Cardiac muscle cell (in vitro differentiated cells and primary cell): Measurements from ENCODE around the gene RAE1. TPM values are rescaled to one million over a fixed set of nuclear protein-coding genes. Genes with fewer than 3 reads are reported as not detected.

Experiments
- DNase-seq, 2 donors: peaks; one replicate each; pipeline versions ENCODE4 v3.0.0 to v3.0.0-alpha.2; 2010 to 2017; ENCODE audit warnings: low read depth in 1 of 2, low spot score in 1 of 2
- H3K27ac ChIP-seq: fragments of 200-600 bp; sonication (generic); 2 replicates; pipeline ENCODE4 v1.5.1; 2016
- H3K27me3 ChIP-seq: fragments of 200-600 bp; sonication (generic); 2 replicates; pipeline ENCODE4 v1.6.0; 2016; ENCODE audit warnings: control low read depth
- H3K36me3 ChIP-seq: fragments of 200-600 bp; sonication (generic); 2 replicates; pipeline ENCODE4 v1.5.1; 2016; ENCODE audit warnings: control low read depth
- H3K4me1 ChIP-seq: fragments of 200-600 bp; sonication (generic); 2 replicates; pipeline ENCODE4 v1.8.1; 2017; ENCODE audit warnings: low read depth, mild to moderate bottlenecking, mixed run types
- H3K4me3 ChIP-seq: fragments of 200-600 bp; sonication (generic); 2 replicates; pipeline ENCODE4 v1.5.1; 2016; ENCODE audit warnings: mild to moderate bottlenecking
- H3K9me3 ChIP-seq: fragments of 200-600 bp; sonication (generic); 2 replicates; pipeline ENCODE4 v1.5.1; 2017; ENCODE audit warnings: low read depth, mild to moderate bottlenecking, control low read depth
- polyA plus RNA-seq: library from polyadenylated mRNA; unstranded; fragments of >200 nt; fragmentation: Nextera tagmentation; extraction: Ambion mirVana; gene quantifications from 2 replicates; pipeline ENCODE4 v1.2.1, GENCODE V29; 2016
- total RNA-seq: library from RNA; depleted of rRNA; stranded (reverse); fragments of >200 nt; gene quantifications from 2 replicates; pipeline ENCODE4 v1.2.3, GENCODE V29; 2016
- TF ChIP-seq, protein P1 (sequence below): IDR thresholded peaks from 2 replicates; pipeline ENCODE4 v1.5.1; 2012; ENCODE audit warnings: low read depth, mild to moderate bottlenecking, low read length

The RAE1 gene
- total and polyA plus RNA-seq, 2 experiments from 2014 or later = 34.2 to 72.4 TPM

DNA sequence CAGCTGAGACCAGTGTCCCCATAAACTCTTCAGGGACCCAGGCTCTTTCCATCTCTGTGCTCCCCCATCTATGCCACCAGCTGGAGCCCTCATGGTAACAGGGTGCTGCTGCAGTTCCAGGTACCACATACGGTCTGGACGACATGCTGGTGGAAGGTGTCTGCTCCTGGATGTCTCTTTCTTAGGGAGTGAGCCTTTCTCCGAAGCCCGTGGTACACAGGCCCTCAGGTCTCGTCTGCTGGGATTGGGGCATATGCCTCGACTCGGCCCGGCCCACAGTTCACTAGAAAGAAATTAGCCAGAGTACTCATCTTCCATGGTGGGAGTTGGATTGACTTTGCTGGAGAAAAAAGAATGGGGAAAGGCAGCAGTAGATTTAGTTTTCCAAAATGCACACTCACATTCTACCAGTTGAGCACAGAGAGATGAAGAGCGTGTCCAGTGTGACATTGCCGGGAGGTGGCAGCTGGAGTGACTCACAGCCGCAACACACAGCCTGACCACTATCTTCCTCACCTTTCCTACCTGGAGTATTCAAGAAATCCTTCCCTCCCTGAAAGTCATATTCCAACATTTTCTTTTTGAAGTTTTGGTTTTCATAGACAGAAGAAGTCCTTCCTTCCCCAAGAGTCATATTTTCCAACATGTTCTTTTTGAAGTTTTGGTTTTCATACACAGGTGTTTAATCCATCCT, 40.1 kb upstream of the RAE1 start:
- TF ChIP-seq, protein P1, sequence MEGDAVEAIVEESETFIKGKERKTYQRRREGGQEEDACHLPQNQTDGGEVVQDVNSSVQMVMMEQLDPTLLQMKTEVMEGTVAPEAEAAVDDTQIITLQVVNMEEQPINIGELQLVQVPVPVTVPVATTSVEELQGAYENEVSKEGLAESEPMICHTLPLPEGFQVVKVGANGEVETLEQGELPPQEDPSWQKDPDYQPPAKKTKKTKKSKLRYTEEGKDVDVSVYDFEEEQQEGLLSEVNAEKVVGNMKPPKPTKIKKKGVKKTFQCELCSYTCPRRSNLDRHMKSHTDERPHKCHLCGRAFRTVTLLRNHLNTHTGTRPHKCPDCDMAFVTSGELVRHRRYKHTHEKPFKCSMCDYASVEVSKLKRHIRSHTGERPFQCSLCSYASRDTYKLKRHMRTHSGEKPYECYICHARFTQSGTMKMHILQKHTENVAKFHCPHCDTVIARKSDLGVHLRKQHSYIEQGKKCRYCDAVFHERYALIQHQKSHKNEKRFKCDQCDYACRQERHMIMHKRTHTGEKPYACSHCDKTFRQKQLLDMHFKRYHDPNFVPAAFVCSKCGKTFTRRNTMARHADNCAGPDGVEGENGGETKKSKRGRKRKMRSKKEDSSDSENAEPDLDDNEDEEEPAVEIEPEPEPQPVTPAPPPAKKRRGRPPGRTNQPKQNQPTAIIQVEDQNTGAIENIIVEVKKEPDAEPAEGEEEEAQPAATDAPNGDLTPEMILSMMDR = no peak
- Histone ChIP-seq H3K4me1 (no peaks in the 10 kb centered on the region), H3K9me3 (no peaks in the 10 kb centered on the region), H3K27ac (no peak overlapping the region), H3K36me3 (no peaks in the 10 kb centered on the region), H3K4me3 (no peak overlapping the region), H3K27me3 (no peaks in the 10 kb centered on the region)
- no peak for DNase-seq

DNA sequence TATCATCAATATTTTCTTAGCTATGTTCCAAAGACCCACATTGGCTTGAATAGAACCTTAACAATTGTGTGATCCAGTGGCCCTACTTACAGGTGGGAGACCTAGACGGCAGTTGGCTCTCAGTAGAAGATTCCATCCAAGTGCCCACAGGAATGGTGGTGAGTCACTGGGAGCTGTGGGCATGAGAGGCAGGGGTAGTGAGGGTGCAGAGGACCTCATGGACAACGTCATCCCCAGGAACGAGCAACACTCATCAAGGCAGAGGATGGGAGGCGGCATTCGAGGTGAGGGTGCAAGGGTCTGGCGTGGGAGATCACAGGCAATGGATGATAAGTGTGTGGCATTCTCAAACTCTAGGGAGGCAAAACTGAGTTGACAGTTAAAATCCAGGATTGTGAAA, 38.9 kb upstream of the RAE1 start:
- DNase-seq = no peak
- no peaks in the 10 kb centered on the region for H3K4me1 ChIP-seq
- TF ChIP-seq, protein P1 = no peak
- no peaks in the 10 kb centered on the region for H3K36me3 ChIP-seq
- no peaks in the 10 kb centered on the region for H3K9me3 ChIP-seq
- no peaks in the 10 kb centered on the region for H3K27me3 ChIP-seq
- no peak overlapping the region for H3K4me3 ChIP-seq
- H3K27ac ChIP-seq = no peak overlapping the region

DNA sequence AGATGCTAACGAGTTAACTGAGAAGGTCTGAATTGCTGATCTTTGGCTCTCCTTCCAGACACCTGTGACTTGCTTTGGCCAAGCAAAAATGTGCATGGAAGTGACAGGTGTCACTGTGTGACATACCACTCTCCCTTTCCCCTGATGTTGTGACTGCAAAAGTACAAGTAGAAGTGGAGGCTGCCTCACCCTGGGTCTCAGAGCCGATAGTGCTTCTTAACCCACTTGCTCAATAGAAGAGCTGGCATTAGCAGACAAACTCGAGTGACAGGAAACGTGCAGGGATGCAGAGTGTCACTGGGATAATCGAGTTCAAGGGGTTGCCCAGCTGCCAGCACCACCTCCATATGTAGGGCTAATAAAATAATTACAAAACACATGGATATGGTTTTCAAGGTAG, 37.8 kb upstream of the RAE1 start:
- no peaks in the 10 kb centered on the region for H3K4me1 ChIP-seq
- H3K4me3 ChIP-seq = no peak overlapping the region
- DNase-seq = no peak
- H3K27me3 ChIP-seq = no peaks in the 10 kb centered on the region
- no peaks in the 10 kb centered on the region for H3K9me3 ChIP-seq
- TF ChIP-seq, protein P1 = no peak
- no peak overlapping the region for H3K27ac ChIP-seq
- H3K36me3 ChIP-seq = no peaks in the 10 kb centered on the region

DNA sequence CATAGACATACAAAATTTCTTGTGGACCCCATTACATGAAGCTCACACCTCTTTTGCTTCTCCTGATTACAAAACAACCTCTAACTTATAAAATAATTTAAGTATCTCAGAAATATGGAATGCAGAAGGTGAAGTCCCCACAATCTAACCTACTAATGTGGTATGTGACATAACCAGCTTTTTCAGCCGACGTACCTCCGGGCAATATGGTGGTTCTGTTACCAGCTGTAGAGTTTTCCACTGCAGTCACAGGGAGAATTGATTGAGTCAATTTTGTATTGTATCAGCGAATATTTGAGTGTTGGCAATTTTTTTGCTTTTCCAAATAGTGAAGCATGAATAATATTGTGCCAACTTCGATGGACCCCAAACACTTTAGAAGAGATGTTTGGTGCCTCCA, 37.1 kb upstream of the RAE1 start:
- H3K9me3 ChIP-seq = no peaks in the 10 kb centered on the region
- no peaks in the 10 kb centered on the region for H3K27me3 ChIP-seq
- H3K4me1 ChIP-seq = no peaks in the 10 kb centered on the region
- H3K4me3 ChIP-seq = no peak overlapping the region
- TF ChIP-seq, protein P1 = no peak
- no peaks in the 10 kb centered on the region for H3K36me3 ChIP-seq
- H3K27ac ChIP-seq = no peak overlapping the region
- no peak for DNase-seq

DNA sequence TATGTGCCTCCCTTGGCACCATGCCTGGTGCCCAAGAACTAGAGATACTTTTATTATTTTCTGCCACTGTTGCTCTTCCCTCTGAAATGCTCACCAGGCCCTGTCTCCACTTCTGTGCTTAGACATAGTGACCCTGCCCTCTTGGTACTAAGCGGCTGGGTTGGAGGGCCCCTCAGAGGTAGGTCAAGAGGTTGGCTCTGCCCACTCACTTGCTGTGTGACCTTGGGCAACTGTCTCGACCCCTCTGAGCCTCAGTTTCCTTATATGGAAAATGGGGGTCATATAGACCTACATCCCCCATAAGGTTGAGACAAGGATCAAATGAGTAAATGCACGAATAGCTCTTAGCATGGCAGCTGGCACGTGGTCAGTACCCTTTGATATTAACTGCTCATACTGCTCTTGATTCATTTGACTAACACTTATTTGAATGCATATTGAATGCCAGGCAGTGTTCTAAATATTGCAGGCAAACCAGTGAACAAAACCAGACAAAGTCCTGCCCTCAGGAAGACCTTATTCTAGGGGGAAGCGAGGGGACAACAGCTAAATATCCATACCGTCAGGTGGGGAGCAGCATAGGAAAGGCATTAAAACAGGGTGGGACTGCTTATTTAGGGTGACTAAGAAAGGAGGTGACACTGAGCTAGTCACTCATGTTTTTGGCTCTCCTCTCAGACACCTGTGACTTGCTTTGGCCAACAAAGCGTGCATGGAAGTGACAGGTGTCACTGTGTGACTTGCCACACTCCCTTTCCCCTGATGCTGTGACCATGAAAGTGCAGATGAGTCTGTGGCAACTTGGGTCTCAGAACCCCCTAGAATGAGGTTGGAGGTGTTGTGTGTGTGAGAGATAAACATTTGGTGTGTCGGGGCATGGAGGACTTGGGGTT, 35.7 kb upstream of the RAE1 start:
- no peaks in the 10 kb centered on the region for H3K36me3 ChIP-seq
- H3K9me3 ChIP-seq = no peaks in the 10 kb centered on the region
- no peaks in the 10 kb centered on the region for H3K27me3 ChIP-seq
- DNase-seq = no peak
- no peak overlapping the region for H3K4me3 ChIP-seq
- no peak overlapping the region for H3K27ac ChIP-seq
- no peaks in the 10 kb centered on the region for H3K4me1 ChIP-seq
- TF ChIP-seq, protein P1 = no peak
